GM10248 (cell line): ENCODE measurements around the gene KCNQ4.

Source experiments
- CTCF ChIA-PET: fragments of 300-600 bp; sonication (Branson Sonifier 250); formaldehyde crosslinking; extraction: SDS; loops from one replicate; lab custom pipeline; 2021; ENCODE audit warnings: antibody characterized with exemption; lab: Yijun Ruan, JAX
- POLR2A ChIA-PET: fragments of 350-650 bp; sonication (Branson Sonifier 250); formaldehyde crosslinking; extraction: SDS; loops from one replicate; lab custom pipeline; 2020; ENCODE audit warnings: antibody characterized with exemption; lab: Yijun Ruan, JAX
- DNase-seq: peaks from one replicate; pipeline ENCODE4 v3.0.0; 2012; ENCODE audit errors: extremely low spot score
- TF ChIP-seq, protein P1 (sequence below): IDR thresholded peaks from 2 replicates; pipeline ENCODE4 v1.5.1; 2012; ENCODE audit warnings: mild to moderate bottlenecking, low read depth; ENCODE audit errors: extremely low read depth, missing control alignments, control extremely low read depth

Gene KCNQ4

DNA sequence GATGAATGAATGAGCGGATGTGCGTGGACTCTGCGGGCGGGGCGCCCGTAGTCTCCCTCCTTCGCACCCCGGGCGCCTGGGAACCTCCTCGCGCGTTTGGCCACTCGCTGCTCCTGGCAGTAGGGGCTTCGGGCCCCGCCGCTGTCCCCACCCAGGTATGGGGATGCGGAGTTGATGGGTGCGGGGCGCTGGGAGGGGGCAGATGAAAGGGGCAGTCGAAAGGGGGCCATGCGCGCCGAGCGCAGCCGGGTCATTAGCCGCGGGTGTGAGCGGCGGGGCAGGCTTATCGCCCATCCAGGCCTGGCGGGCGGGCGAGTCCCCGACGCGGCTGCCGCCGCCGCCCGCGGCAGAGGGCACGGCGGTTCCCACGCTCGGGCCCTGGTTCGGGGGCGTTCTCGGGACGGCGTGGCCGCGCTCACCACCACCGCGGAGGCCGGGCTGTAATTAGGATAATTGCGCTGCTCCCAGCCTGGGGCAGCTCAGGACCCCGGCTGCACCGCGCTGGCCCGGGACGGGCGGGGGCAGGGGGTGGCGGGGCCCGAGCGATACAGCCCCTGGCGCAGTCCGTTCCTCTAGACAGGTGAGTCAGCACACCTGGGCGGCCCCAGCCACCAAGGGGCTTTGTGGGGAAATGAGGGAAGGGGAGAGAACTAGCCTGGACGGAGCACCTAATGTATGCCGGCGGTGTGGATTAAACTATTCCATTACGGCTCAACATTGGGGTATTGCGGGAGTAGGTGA is 100.6 kb downstream of the KCNQ4 start:
- DNase-seq: no peak
- TF ChIP-seq, protein P1, sequence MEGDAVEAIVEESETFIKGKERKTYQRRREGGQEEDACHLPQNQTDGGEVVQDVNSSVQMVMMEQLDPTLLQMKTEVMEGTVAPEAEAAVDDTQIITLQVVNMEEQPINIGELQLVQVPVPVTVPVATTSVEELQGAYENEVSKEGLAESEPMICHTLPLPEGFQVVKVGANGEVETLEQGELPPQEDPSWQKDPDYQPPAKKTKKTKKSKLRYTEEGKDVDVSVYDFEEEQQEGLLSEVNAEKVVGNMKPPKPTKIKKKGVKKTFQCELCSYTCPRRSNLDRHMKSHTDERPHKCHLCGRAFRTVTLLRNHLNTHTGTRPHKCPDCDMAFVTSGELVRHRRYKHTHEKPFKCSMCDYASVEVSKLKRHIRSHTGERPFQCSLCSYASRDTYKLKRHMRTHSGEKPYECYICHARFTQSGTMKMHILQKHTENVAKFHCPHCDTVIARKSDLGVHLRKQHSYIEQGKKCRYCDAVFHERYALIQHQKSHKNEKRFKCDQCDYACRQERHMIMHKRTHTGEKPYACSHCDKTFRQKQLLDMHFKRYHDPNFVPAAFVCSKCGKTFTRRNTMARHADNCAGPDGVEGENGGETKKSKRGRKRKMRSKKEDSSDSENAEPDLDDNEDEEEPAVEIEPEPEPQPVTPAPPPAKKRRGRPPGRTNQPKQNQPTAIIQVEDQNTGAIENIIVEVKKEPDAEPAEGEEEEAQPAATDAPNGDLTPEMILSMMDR: no peak
- POLR2A ChIA-PET: no interaction called here

DNA sequence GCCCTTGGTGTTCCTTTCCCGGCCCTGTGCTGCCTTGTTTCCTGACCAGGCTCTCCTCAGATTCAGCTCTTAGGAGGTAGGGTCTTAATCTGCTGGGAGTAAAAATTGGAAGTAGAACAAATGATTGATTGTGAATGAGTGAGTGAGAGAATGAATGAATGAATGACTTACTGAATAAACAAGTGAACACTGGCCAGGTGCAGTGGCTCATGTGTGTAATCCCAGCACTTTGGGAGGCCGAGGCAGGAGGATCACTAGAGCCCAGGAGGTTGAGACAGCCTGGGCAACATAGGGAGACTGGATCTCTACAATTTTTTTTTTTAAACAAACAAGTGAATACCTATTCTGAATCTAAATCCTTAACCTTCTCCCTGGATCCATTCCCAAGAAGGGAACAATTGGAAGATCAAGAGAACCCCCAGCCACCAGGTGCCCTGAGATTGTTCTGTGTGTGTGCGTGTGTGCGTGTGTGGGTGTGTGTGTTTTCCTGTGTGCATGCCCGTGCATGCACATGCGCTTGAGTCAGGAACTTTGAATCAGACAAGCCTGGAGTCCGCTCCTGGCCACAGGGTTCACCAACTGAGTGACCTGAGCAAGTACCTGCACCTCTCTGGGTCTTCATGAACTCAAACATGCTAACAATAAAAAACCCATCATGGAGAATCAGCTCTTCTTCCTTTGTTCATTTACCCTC is 102.9 kb downstream of the KCNQ4 start:
- CTCF ChIA-PET: interaction anchor here (0.9 to 1.7 kb wide), 2 partner anchors 36 to 113 kb away, joined by 3 to 6 read pairs; no protein-coding TSS in a partner anchor
- POLR2A ChIA-PET: no interaction called here
- TF ChIP-seq, protein P1: no peak
- no peak for DNase-seq

More for the DNA sequence above, 100.6 kb downstream of the KCNQ4 start:
- CTCF ChIA-PET: no interaction called here

DNA sequence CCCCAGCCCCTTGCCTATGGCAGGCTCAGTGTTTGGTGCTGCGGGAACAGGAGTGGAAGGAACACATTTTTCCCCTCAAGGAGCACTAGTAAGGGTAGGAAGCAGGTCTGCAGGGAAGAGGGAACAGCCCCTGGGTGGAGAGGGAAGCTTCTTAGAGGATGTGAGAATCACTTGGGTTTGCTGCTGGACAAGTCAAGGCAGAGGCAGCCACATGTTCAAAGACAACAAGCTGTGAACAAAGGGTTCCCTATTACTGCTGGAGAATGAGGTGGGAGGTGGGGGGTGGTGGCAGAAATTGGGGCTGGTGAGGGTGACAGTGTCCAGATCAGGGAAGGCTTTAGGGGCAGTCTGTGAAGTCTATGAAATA is 103.4 kb downstream of the KCNQ4 start:
- ChIA-PET POLR2A (no interaction called here), CTCF (interaction anchor here (0.9 to 1.7 kb wide), 2 partner anchors 37 to 113 kb away, joined by 3 to 6 read pairs; no protein-coding TSS in a partner anchor)
- DNase-seq: no peak
- TF ChIP-seq, protein P1: no peak

DNA sequence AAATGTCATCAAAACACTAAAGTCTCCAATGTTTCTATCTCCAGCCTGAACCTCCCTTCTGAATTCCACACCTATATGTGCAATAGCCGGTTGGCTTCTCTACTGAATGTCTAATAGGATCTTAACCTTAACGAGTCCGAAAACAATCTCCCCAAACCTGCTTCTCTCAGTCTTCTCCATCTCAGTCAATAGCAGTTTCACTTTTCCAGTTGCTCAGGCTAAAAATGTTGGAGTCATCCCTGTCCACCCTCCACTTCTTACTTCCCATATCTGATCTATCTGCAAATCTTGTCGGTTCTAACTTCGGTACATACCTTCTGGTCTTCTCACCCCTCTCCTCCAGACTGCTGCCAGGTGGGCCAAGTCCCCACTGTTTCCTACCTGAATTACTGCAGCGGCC is 104.1 kb downstream of the KCNQ4 start:
- POLR2A ChIA-PET: no interaction called here
- CTCF ChIA-PET: interaction anchor here (0.9 to 2.0 kb wide), 2 partner anchors 10 to 37 kb away, joined by 3 to 6 read pairs; no protein-coding TSS in a partner anchor
- DNase-seq: no peak
- TF ChIP-seq, protein P1: no peak
